OCI-LY7 (cell line): Measurements from ENCODE around the gene ZNF280D. TPM values are rescaled to one million over a fixed set of nuclear protein-coding genes. Genes with fewer than 3 reads are reported as not detected.

Experiments
- BruUV-seq: library from RNA; stranded (reverse); fragments of 400-500 nt; replicated peaks from 2 replicates; lab custom pipeline; 2021; lab: Mats Ljungman, UMichigan
- CTCF ChIA-PET: fragments of 300-600 bp; sonication (Branson Sonifier 250); formaldehyde crosslinking; loops from one replicate; lab custom pipeline; 2022; ENCODE audit warnings: antibody characterized with exemption; ENCODE audit not compliant: unreplicated experiment; lab: Charles Lee
- POLR2A ChIA-PET: fragments of 300-600 bp; sonication (Branson Sonifier 250); formaldehyde crosslinking; loops from one replicate; lab custom pipeline; 2022; ENCODE audit warnings: antibody characterized with exemption; lab: Charles Lee
- DNase-seq: peaks from one replicate; pipeline ENCODE4 v3.0.0-alpha.2; 2015; ENCODE audit warnings: low spot score
- H2AFZ ChIP-seq: fragments of 200-600 bp; sonication (generic), shearing (Covaris generic); 2 replicates; pipeline ENCODE4 v1.6.1; 2014; ENCODE audit warnings: mild to moderate bottlenecking, antibody characterized with exemption, low read length, moderate library complexity
- H3K27ac ChIP-seq: fragments of 200-600 bp; sonication (generic); 2 replicates; pipeline ENCODE4 v1.5.1; 2014; ENCODE audit warnings: mixed run types, low read depth, mild to moderate bottlenecking, moderate library complexity, low read length, inconsistent platforms; ENCODE audit not compliant: poor library complexity, severe bottlenecking
- H3K36me3 ChIP-seq: fragments of 200-600 bp; sonication (generic); 2 replicates; pipeline ENCODE4 v1.6.1; 2014; ENCODE audit warnings: mild to moderate bottlenecking, antibody characterized with exemption, low read length, moderate library complexity, mixed read lengths; ENCODE audit not compliant: insufficient read depth
- H3K4me1 ChIP-seq: fragments of 200-600 bp; sonication (generic); 2 replicates; pipeline ENCODE4 v1.5.1; 2014; ENCODE audit warnings: mild to moderate bottlenecking, low read length; ENCODE audit not compliant: insufficient read depth, poor library complexity, severe bottlenecking
- H3K4me2 ChIP-seq: fragments of 200-600 bp; sonication (generic); 2 replicates; pipeline ENCODE4 v1.6.1; 2014; ENCODE audit warnings: mild to moderate bottlenecking, low read length
- H3K4me3 ChIP-seq: fragments of 200-600 bp; sonication (generic); 2 replicates; pipeline ENCODE4 v1.5.1; 2014; ENCODE audit warnings: mild to moderate bottlenecking, low read depth, low read length; ENCODE audit not compliant: poor library complexity, severe bottlenecking
- H3K79me2 ChIP-seq: fragments of 200-600 bp; sonication (generic); 2 replicates; pipeline ENCODE4 v1.6.1; 2016; ENCODE audit warnings: low read depth, mild to moderate bottlenecking, low read length, moderate library complexity, mixed read lengths; ENCODE audit not compliant: insufficient read depth
- H3K9me2 ChIP-seq: fragments of 200-600 bp; sonication (generic); 2 replicates; pipeline ENCODE4 v1.6.1; 2016; ENCODE audit warnings: mild to moderate bottlenecking, low read length, mixed read lengths; ENCODE audit not compliant: insufficient read depth
- H3K9me3 ChIP-seq: fragments of 200-600 bp; sonication (generic); 2 replicates; pipeline ENCODE4 v1.6.1; 2014; ENCODE audit warnings: mild to moderate bottlenecking, mixed run types, low read length, mixed read lengths
- H4K20me1 ChIP-seq: fragments of 200-600 bp; sonication (generic); 2 replicates; pipeline ENCODE4 v1.6.1; 2014; ENCODE audit warnings: mild to moderate bottlenecking, antibody characterized with exemption, low read length, moderate library complexity, mixed read lengths; ENCODE audit not compliant: insufficient read depth
- EZH2phosphoT487 ChIP-seq: fragments of 200-600 bp; sonication (generic); IDR thresholded peaks from 2 replicates; pipeline ENCODE4 v1.6.1; 2018; ENCODE audit warnings: low read depth, borderline replicate concordance, mild to moderate bottlenecking, mixed run types, antibody characterized with exemption, low read length, moderate library complexity, mixed read lengths
- intact Hi-C: fragments of 100-400 bp; cut with micrococcal nuclease; formaldehyde crosslinking; loops from one replicate; pipeline ENCODE4 v1.10.0; 2022; ENCODE audit not compliant: unreplicated experiment
- total RNA-seq, 2 experiments: library from RNA; depleted of rRNA in 1 of 2; stranded (reverse); fragments of >200 nt in 1 of 2; shearing (Covaris generic) in 1 of 2; gene quantifications; 2 replicates each; pipeline ENCODE4 v1.2.3, GENCODE V29; 2014 to 2022
- TF ChIP-seq, protein P1 (sequence below): fragments of 200-600 bp; sonication (generic); conservative IDR thresholded peaks from 2 replicates; pipeline ENCODE4 v1.5.1; 2014; ENCODE audit warnings: mild to moderate bottlenecking, antibody characterized with exemption, low read length, moderate library complexity, mixed read lengths

ZNF280D gene
- total RNA-seq, 2 experiments from 2014 or later: 10.7 to 23.4 TPM

- H3K79me2 ChIP-seq: no peaks in the 10 kb centered on the region
- no peaks in the 10 kb centered on the region for H3K9me2 ChIP-seq
- ChIA-PET CTCF (no interaction called here), POLR2A (interaction anchor here (0.6 to 1.6 kb wide), 3 partner anchors 11 to 436 kb away, joined by 3 to 6 read pairs (median 4); no protein-coding TSS in a partner anchor)
- BruUV-seq: no TSS peak
- H3K36me3 ChIP-seq: no peaks in the 10 kb centered on the region
- no peak for TF ChIP-seq EZH2phosphoT487
- TF ChIP-seq, protein P1, sequence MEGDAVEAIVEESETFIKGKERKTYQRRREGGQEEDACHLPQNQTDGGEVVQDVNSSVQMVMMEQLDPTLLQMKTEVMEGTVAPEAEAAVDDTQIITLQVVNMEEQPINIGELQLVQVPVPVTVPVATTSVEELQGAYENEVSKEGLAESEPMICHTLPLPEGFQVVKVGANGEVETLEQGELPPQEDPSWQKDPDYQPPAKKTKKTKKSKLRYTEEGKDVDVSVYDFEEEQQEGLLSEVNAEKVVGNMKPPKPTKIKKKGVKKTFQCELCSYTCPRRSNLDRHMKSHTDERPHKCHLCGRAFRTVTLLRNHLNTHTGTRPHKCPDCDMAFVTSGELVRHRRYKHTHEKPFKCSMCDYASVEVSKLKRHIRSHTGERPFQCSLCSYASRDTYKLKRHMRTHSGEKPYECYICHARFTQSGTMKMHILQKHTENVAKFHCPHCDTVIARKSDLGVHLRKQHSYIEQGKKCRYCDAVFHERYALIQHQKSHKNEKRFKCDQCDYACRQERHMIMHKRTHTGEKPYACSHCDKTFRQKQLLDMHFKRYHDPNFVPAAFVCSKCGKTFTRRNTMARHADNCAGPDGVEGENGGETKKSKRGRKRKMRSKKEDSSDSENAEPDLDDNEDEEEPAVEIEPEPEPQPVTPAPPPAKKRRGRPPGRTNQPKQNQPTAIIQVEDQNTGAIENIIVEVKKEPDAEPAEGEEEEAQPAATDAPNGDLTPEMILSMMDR: peak; percentile 70
- no peaks in the 10 kb centered on the region for H3K4me1 ChIP-seq
- H3K9me3 ChIP-seq: no peaks in the 10 kb centered on the region
- no peak overlapping the region for H3K27ac ChIP-seq
- peak overlapping the region; percentile 54; the same call in 1 of the 2 replicates for H2AFZ ChIP-seq
- DNase-seq: peak; percentile 25
- H3K4me2 ChIP-seq: no peak overlapping the region
- H4K20me1 ChIP-seq: no peaks in the 10 kb centered on the region
- intact Hi-C loops: no loop called here
- no peak overlapping the region for H3K4me3 ChIP-seq
Observed at GRCh38 chr15:56739964-56740640, 6.8 kb upstream of the ZNF280D start.

DNA sequence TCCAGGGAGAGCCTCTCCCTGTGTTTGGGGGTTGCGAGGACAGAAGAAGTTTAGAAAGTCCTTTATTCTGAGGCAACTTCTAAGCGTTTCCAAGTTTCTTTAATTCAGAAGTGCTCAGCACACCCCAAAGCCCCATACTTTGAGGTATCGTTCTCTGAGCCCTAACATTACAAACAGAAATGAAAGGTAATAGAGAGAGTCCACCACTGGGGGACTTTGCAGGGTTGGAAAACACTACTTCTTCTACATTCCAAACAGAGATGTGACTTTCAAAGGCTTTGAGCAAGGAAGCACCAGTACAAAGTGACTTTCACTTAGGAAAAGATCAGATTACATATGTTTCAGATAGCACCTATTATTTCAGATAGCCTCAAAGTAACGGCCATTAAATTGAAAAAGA lies 6.2 kb upstream of the ZNF280D start:
- TF ChIP-seq, protein P1: no peak
- TF ChIP-seq EZH2phosphoT487: no peak
- no TSS peak for BruUV-seq
- H3K27ac ChIP-seq: no peak overlapping the region

GRCh38 chr15:56737791-56738190 lies 4.5 kb upstream of the ZNF280D start:
- no peaks in the 10 kb centered on the region; the same call in 1 of the 2 replicates for H3K36me3 ChIP-seq
- POLR2A ChIA-PET: interaction anchor here (0.9 to 1.3 kb wide), 3 partner anchors 9 to 19 kb away, joined by 3 to 4 read pairs (median 4); no protein-coding TSS in a partner anchor
- no peaks in the 10 kb centered on the region for H4K20me1 ChIP-seq
- H3K4me1 ChIP-seq: no peaks in the 10 kb centered on the region
- DNase-seq: no peak
- H3K9me2 ChIP-seq: no peaks in the 10 kb centered on the region
- BruUV-seq: no TSS peak
- no peak overlapping the region for H3K4me2 ChIP-seq
- no peak overlapping the region for H2AFZ ChIP-seq
- TF ChIP-seq, protein P1: no peak
- no peak for TF ChIP-seq EZH2phosphoT487
- H3K9me3 ChIP-seq: peaks cover 12% of the 10 kb centered on the region; the same call in 1 of the 2 replicates
- CTCF ChIA-PET: no interaction called here
- no peak overlapping the region for H3K27ac ChIP-seq
- intact Hi-C loops: no loop called here
- H3K4me3 ChIP-seq: no peak overlapping the region
- no peaks in the 10 kb centered on the region for H3K79me2 ChIP-seq

More for the DNA sequence above, 6.2 kb upstream of the ZNF280D start:
- no peaks in the 10 kb centered on the region for H3K9me2 ChIP-seq
- ChIA-PET CTCF (no interaction called here), POLR2A (interaction anchor here (1.6 kb wide), 1 partner anchor 12 kb away, joined by 6 read pairs; no protein-coding TSS in a partner anchor)
- intact Hi-C loops: no loop called here
- no peak for DNase-seq
- H4K20me1 ChIP-seq: no peaks in the 10 kb centered on the region
- no peak overlapping the region for H3K4me3 ChIP-seq
- no peaks in the 10 kb centered on the region for H3K79me2 ChIP-seq
- no peak overlapping the region for H2AFZ ChIP-seq
- no peaks in the 10 kb centered on the region for H3K4me1 ChIP-seq
- peaks cover 3% of the 10 kb centered on the region; the same call in 1 of the 2 replicates for H3K9me3 ChIP-seq
- no peak overlapping the region for H3K4me2 ChIP-seq
- no peaks in the 10 kb centered on the region; the same call in 1 of the 2 replicates for H3K36me3 ChIP-seq
